ENCODE data around the gene SLC6A4.

DNA sequence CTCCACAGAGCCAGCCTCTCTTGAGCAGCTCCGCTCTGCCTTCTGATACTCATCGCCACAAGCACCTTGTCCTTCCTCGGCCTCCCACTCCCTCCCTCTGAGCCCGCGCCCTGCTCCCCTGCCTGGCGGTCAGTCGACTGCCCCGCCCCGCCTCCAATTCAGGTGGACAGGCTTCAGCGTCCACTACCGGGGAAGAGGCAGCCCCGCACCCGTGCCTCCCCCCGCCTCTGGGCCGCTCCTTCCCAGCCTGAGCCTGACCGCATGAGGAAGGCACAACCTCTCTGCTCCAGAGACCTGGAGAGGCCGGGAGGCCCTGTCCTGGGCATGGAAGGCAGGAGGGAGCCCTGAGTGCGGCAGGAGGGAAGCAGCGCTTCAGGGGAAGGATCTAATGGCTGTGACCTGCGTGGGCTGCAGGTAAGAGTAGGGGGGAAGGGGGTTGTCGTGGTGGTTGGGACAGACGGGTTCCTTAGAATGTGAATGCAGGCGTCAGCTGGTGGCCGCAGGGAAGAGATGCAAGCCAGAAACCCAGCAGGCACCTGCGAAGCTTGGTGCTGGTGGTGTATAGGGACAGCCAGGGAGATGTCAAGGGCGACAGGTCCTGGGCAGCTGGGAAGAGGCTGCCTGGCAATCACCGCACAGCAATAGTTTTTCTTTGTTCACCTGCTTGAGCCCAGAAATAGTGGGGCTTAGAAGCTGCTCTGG, 3.0 kb upstream of the SLC6A4 start:
- TF ChIP-seq, protein P1, sequence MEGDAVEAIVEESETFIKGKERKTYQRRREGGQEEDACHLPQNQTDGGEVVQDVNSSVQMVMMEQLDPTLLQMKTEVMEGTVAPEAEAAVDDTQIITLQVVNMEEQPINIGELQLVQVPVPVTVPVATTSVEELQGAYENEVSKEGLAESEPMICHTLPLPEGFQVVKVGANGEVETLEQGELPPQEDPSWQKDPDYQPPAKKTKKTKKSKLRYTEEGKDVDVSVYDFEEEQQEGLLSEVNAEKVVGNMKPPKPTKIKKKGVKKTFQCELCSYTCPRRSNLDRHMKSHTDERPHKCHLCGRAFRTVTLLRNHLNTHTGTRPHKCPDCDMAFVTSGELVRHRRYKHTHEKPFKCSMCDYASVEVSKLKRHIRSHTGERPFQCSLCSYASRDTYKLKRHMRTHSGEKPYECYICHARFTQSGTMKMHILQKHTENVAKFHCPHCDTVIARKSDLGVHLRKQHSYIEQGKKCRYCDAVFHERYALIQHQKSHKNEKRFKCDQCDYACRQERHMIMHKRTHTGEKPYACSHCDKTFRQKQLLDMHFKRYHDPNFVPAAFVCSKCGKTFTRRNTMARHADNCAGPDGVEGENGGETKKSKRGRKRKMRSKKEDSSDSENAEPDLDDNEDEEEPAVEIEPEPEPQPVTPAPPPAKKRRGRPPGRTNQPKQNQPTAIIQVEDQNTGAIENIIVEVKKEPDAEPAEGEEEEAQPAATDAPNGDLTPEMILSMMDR (IDR thresholded peaks at IDR 0.05) = no peak
- TF ChIP-seq POLR2A (IDR thresholded peaks at IDR 0.05) = no peak
